ENCODE data around the gene SPIRE1. TPM values are rescaled to one million over a fixed set of nuclear protein-coding genes. Genes with fewer than 3 reads are reported as not detected.
"Not testable (repeated sequence)": the region's sequence is repeated elsewhere in the genome, so short reads cannot be mapped to it uniquely, and the experiment has no call there.

Gene SPIRE1
- total RNA-seq, 4 donors from 2014 or later, result 55.5 to 72.5 (median 60.4) TPM

DNA sequence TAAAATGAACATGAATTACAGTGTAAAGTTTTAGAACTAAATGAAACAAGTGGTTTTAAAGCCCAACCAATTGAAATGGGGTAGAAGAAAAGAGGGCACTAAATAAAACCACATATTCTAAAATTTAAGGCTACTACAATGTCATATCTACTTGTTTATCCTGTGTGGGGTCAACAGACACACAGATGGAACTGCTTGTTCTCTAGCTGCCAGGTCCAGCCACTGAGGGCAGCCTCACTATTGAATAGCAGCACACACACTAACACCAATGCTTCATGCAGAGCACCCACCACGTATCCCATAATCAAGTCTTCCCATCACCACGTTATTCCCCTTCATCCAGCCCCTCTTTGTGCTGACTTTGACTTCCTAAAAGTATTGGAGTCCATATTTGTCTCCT, 88.1 kb downstream of the SPIRE1 start:
- no peak overlapping the region for H3K27ac ChIP-seq
- no peak overlapping the region for H3K4me3 ChIP-seq
- peaks cover 0 to 5% (median 0%) of the 10 kb centered on the region in 4 donors for H3K4me1 ChIP-seq
- TF ChIP-seq EP300 (IDR thresholded peaks at IDR 0.05) (no peak), POLR2A (IDR thresholded peaks at IDR 0.05) (no peak)
- TF ChIP-seq, protein P1, sequence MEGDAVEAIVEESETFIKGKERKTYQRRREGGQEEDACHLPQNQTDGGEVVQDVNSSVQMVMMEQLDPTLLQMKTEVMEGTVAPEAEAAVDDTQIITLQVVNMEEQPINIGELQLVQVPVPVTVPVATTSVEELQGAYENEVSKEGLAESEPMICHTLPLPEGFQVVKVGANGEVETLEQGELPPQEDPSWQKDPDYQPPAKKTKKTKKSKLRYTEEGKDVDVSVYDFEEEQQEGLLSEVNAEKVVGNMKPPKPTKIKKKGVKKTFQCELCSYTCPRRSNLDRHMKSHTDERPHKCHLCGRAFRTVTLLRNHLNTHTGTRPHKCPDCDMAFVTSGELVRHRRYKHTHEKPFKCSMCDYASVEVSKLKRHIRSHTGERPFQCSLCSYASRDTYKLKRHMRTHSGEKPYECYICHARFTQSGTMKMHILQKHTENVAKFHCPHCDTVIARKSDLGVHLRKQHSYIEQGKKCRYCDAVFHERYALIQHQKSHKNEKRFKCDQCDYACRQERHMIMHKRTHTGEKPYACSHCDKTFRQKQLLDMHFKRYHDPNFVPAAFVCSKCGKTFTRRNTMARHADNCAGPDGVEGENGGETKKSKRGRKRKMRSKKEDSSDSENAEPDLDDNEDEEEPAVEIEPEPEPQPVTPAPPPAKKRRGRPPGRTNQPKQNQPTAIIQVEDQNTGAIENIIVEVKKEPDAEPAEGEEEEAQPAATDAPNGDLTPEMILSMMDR (IDR thresholded peaks at IDR 0.05), result no peak
- 74 to 86% methylated on average over 2 of the region's 2 CpGs for whole genome bisulfite sequencing, 2 donors
- no peaks in the 10 kb centered on the region for H3K36me3 ChIP-seq
- H3K27me3 ChIP-seq, result no peaks in the 10 kb centered on the region
- H3K9me3 ChIP-seq, result peaks cover 0 to 11% (median 4%) of the 10 kb centered on the region in 4 donors
- DNase-seq (ENCODE audit: low spot score in 2 of 2), result no peak

- Histone ChIP-seq H3K36me3 (no peaks in the 10 kb centered on the region), H3K4me1 (peaks cover 0 to 5% (median 0%) of the 10 kb centered on the region in 4 donors), H3K27me3 (no peaks in the 10 kb centered on the region), H3K4me3 (no peak overlapping the region), H3K27ac (no peak overlapping the region), H3K9me3 (peaks cover 0 to 15% (median 6%) of the 10 kb centered on the region in 4 donors)
- WGBS, 2 donors, result 92 to 94% methylated on average over 4 of the region's 4 CpGs
- TF ChIP-seq EP300 (IDR thresholded peaks at IDR 0.05) (no peak), POLR2A (IDR thresholded peaks at IDR 0.05) (no peak)
- TF ChIP-seq, protein P1 (IDR thresholded peaks at IDR 0.05), result no peak
- DNase-seq (ENCODE audit: low spot score in 2 of 2), result no peak
Observed at GRCh38 chr18:12567849-12568248, 90.1 kb downstream of the SPIRE1 start.

- H3K4me3 ChIP-seq, result no peak overlapping the region
- H3K36me3 ChIP-seq, result no peaks in the 10 kb centered on the region
- DNase-seq (ENCODE audit: low spot score in 2 of 2), result no peak
- TF ChIP-seq, protein P1 (IDR thresholded peaks at IDR 0.05), result no peak
- TF ChIP-seq EP300 (IDR thresholded peaks at IDR 0.05), result no peak
- no peak for TF ChIP-seq POLR2A (IDR thresholded peaks at IDR 0.05)
- WGBS, 2 donors, result 96 to 100% methylated on average over 1 of the region's 1 CpG
- H3K9me3 ChIP-seq, result peaks cover 0 to 15% (median 6%) of the 10 kb centered on the region in 4 donors
- no peaks in the 10 kb centered on the region for H3K27me3 ChIP-seq
- peaks cover 0 to 1% (median 0%) of the 10 kb centered on the region in 4 donors for H3K4me1 ChIP-seq
- no peak overlapping the region for H3K27ac ChIP-seq
Observed at GRCh38 chr18:12564861-12565260, 93.0 kb downstream of the SPIRE1 start.

GRCh38 chr18:12564378-12564777, 93.5 kb downstream of the SPIRE1 start:
- H3K27me3 ChIP-seq, result no peaks in the 10 kb centered on the region
- H3K4me1 ChIP-seq, result no peaks in the 10 kb centered on the region
- H3K27ac ChIP-seq, result no peak overlapping the region
- peaks cover 0 to 18% (median 6%) of the 10 kb centered on the region in 4 donors for H3K9me3 ChIP-seq
- no peak overlapping the region for H3K4me3 ChIP-seq
- no peak for DNase-seq (ENCODE audit: low spot score in 2 of 2)
- no peak for TF ChIP-seq EP300 (IDR thresholded peaks at IDR 0.05)
- peaks cover 0 to under 1% (median 0%) of the 10 kb centered on the region in 3 donors for H3K36me3 ChIP-seq
- 95 to 98% methylated on average over 2 of the region's 2 CpGs for WGBS, 2 donors

DNA sequence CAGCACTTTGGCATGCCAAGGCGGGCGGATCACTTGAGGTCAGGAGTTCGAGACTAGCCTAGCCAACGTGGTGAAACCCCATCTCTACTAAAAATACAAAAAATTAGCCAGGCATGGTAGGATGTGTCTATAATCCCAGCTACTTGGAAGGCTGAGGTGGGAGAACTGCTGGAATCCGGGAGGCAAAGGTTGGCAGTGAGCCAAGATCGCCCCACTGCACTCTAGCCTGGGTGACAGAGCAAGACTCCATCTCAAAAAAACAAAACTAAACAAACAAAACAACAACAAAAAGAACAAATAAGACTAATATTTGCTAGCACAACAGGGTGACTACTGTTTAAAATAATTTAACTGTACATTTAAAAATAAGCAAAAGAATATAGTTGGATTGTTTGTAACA, 97.3 kb downstream of the SPIRE1 start:
- not testable (repeated sequence) for H3K4me3 ChIP-seq; H3K27me3 ChIP-seq; H3K4me1 ChIP-seq; DNase-seq (ENCODE audit: low spot score in 2 of 2); H3K27ac ChIP-seq
- peaks cover 0 to 26% (median 0%) of the 10 kb centered on the region in 3 donors for H3K36me3 ChIP-seq
- peaks cover 0 to 31% (median 6%) of the 10 kb centered on the region in 4 donors for H3K9me3 ChIP-seq
- WGBS, 2 donors, result 66 to 84% methylated on average over 6 of the region's 6 CpGs

GRCh38 chr18:12559319-12559718, 98.6 kb downstream of the SPIRE1 start:
- no peaks in the 10 kb centered on the region for H3K27me3 ChIP-seq
- peaks cover 0 to 26% (median 0%) of the 10 kb centered on the region in 3 donors for H3K36me3 ChIP-seq
- DNase-seq (ENCODE audit: low spot score in 2 of 2), result no peak
- H3K4me3 ChIP-seq, result no peak overlapping the region
- H3K27ac ChIP-seq, result no peak overlapping the region
- TF ChIP-seq, protein P1 (IDR thresholded peaks at IDR 0.05), result no peak
- TF ChIP-seq EP300 (IDR thresholded peaks at IDR 0.05) (no peak), POLR2A (IDR thresholded peaks at IDR 0.05) (no peak)
- H3K4me1 ChIP-seq, result no peaks in the 10 kb centered on the region
- peaks cover 0 to 25% (median 1%) of the 10 kb centered on the region in 4 donors for H3K9me3 ChIP-seq
- 97 to 98% methylated on average over 22 to 24 of the region's 24 CpGs for WGBS, 2 donors

All from tibial nerve (tissue), 4 donors.